Heart left ventricle (tissue), 16 donors: ENCODE data around the gene TRAF2. TPM values are rescaled to one million over a fixed set of nuclear protein-coding genes. Genes with fewer than 3 reads are reported as not detected.
A peak's percentile ranks its signal among the peaks of the same experiment; 100 is the strongest.

Experiments
- ATAC-seq, 4 donors: fragments of 200-7000 bp; cut with Tn5 transposase; one replicate each; pipeline ENCODE4 v1.9.1; 2020 to 2022; ENCODE audit warnings: moderate library complexity in 4 of 4, mild to moderate bottlenecking in 3 of 4, moderate number of reproducible peaks in 1 of 4
- DNase-seq, 5 donors: peaks; one replicate each; pipeline ENCODE4 v3.0.0-alpha.2; 2020
- H3K27ac ChIP-seq, 12 donors: fragments of 200-600 bp; sonication (generic) in 4 of 12; one replicate each; pipeline versions ENCODE4 v1.5.0 to v1.8.0; 2016 to 2022; ENCODE audit warnings: mild to moderate bottlenecking in 2 of 12
- H3K27me3 ChIP-seq, 9 donors: fragments of 200-600 bp; sonication (generic) in 2 of 9; one replicate each; pipeline versions ENCODE4 v1.5.1 to v1.8.0; 2016 to 2022; ENCODE audit warnings: mild to moderate bottlenecking in 3 of 9
- H3K36me3 ChIP-seq, 9 donors: fragments of 200-600 bp; sonication (generic) in 2 of 9; one replicate each; pipeline versions ENCODE4 v1.5.0 to v1.8.0; 2018 to 2022; ENCODE audit warnings: mild to moderate bottlenecking in 2 of 9
- H3K4me1 ChIP-seq, 12 donors: fragments of 200-600 bp; sonication (generic) in 4 of 12; one replicate each; pipeline versions ENCODE4 v1.5.0 to v1.8.0; 2016 to 2022; ENCODE audit warnings: mild to moderate bottlenecking in 3 of 12
- H3K4me3 ChIP-seq, 12 donors: fragments of 200-600 bp; sonication (generic) in 4 of 12; one replicate each; pipeline versions ENCODE4 v1.5.0 to v1.8.0; 2017 to 2022; ENCODE audit warnings: mild to moderate bottlenecking in 9 of 12, moderate library complexity in 4 of 12
- H3K9me3 ChIP-seq, 12 donors: fragments of 200-600 bp; sonication (generic) in 4 of 12; one replicate each; pipeline versions ENCODE4 v1.5.0 to v1.8.0; 2016 to 2022; ENCODE audit warnings: mild to moderate bottlenecking in 1 of 12
- CTCF ChIP-seq, 12 donors: fragments of 200-600 bp; sonication (generic) in 4 of 12; IDR thresholded peaks; one replicate each; pipeline versions ENCODE4 v1.5.0 to v1.8.0; 2018 to 2022; ENCODE audit warnings: antibody characterized with exemption in 12 of 12, mild to moderate bottlenecking in 5 of 12
- POLR2A ChIP-seq, 2 donors: fragments of 450-650 bp; IDR thresholded peaks; one replicate each; pipeline ENCODE4 v1.6.1; 2017; ENCODE audit warnings: antibody characterized with exemption in 2 of 2, mild to moderate bottlenecking in 2 of 2, moderate library complexity in 2 of 2
- WGBS, 4 donors: extraction: QIAGEN DNeasy Blood & Tissue Kit in 2 of 4; methylation state at CpG; one replicate each; pipeline versions ENCODE4 v1.1.5 to v1.1.7; 2013 to 2018; 5-methylcytosine and 5-hydroxymethylcytosine counted together
- intact Hi-C, 10 donors: fragments of 100-400 bp; cut with DNase I; formaldehyde crosslinking; loops; one replicate each; pipeline versions ENCODE4 v1.11.1 to v1.14.2; 2022
- polyA plus RNA-seq, 2 donors: library from polyadenylated mRNA; stranded (reverse); fragments of 200-250 nt; gene quantifications; one replicate each; pipeline ENCODE4 v1.2.3, GENCODE V29; 2013
- total RNA-seq, 9 donors: library from RNA; depleted of rRNA in 2 of 9; stranded (reverse); fragments of >200 nt in 2 of 9; fragmentation: NEBNext Ultra II Directional in 3 of 9; extraction: Animal tissue kit (Norgen Biotek cat#: 25700) in 3 of 9; gene quantifications; one replicate each; pipeline versions ENCODE4 v1.1.0 to v1.2.4, GENCODE V29; 2016 to 2023
- donor health status: ischemic (EF 13 %, LVEDD 7.1; RV severe dilation, severe dysfunction).
- donor health status: healthy with polysubstance abuse.
- donor health status: DM: no; HTN: yes; CAD: no.
- donor health status: DM: no; HTN: no; CAD: no.
- donor health status: ischemic (EF 25% LVEDD 6.9; RV normal size, moderate dysfunction).
- donor health status: ischemic (EF 25% LVEDD 5.7; RV mildly dilated, moderate dysfunction).
- donor health status: healthy.
- donor health status: DM: yes; HTN: yes; CAD: no.
- donor health status: ischemic (EF 35%, LVEDD 5.7; RV mildly dilated, moderate dysfunction).
- donor health status: nonischemic (EF 11% LVEDD 7.7; RV severe dilation, severe dysfunction).
- donor health status: DM: yes; HTN: yes; CAD: no.
- donor health status: PGD.
- donor health status: ischemic (EF 29% LVEDD 5.4; RV normal size, mild dysfunction).
- donor health status: nonischemic (EF 23%, LVEDD 6.1; RV moderate dilation, normal function).

TRAF2 gene
- total and polyA plus RNA-seq, 11 donors: 6.3 to 28.3 (median 9.4) TPM

DNA sequence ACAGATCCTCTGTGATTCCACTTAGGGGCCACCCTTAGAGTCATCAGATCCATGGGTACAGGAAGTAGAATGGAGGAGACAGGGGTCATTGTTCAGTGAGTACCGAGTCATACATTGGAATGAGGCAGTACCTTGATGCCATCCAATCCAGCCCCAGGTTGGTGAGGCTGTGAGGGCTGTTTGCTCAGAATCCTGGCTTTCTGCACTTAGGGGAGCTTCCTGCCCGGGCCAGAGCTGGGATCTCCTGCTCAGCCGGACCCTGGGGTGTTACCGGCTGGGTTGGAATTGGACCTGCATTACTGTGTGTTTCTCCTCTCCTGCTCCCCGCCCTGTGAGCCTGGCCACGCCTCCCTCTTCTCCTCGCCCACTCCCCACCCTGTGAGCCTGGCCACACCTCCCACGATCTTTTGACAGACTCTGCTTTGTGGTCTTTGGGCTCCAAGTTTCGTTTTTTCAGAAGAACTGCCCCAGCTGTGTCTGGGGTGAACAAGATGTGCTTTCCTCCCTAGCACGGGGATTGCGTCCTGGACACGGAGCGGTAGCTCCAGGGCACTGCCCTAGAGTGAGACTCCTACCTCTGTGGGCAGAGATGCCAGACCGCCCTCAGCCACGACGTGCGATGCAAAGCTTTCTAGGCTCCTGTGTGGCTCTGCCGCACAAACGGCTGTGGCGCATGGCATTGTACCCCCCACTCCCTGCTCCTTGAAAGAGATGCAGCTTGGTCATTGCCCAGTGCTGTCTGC lies 15.4 kb downstream of the TRAF2 start:
- Histone ChIP-seq H3K36me3 (peaks cover 0 to 42% (median 29%) of the 10 kb centered on the region in 9 donors), H3K27ac (peak overlapping the region; percentile 30 to 94 (median 80)), H3K4me3 (peak overlapping the region in 5 of 12 donors; percentile 1 to 23 (median 11)), H3K4me1 (peaks cover 0 to 37% (median 32%) of the 10 kb centered on the region in 12 donors), H3K27me3 (no peaks in the 10 kb centered on the region), H3K9me3 (no peaks in the 10 kb centered on the region)
- TF ChIP-seq CTCF (IDR thresholded peaks at IDR 0.05): no peak
- TF ChIP-seq POLR2A (IDR thresholded peaks at IDR 0.05): no peak
- 33 to 45% (median 41%) methylated on average over 18 to 20 of the region's 20 CpGs for WGBS, 4 donors
- intact Hi-C loops: loop anchor here in 4 of 10 donors (2.0 to 5.0 kb wide), 4 partner anchors 23 to 41 kb away; partner anchors contain the start of genes FBXW5 (in 2 of the 4) and EDF1 (in 1 of the 4)
- ATAC-seq (peak; percentile 23 to 42 (median 38)), DNase-seq (peak in 2 of 5 donors; percentile 41 to 46)

GRCh38 chr9:136902259-136902821 lies 16.0 kb downstream of the TRAF2 start:
- H3K4me3 ChIP-seq: peak overlapping the region in 5 of 12 donors; percentile 1 to 23 (median 11)
- 22 to 37% (median 26%) methylated on average over 8 to 15 of the region's 15 CpGs for WGBS, 4 donors

GRCh38 chr9:136903041-136903554 lies 16.8 kb downstream of the TRAF2 start:
- ATAC-seq (peak; percentile 43 to 79 (median 60)), DNase-seq (peak in 4 of 5 donors; percentile 70 to 75 (median 73))
- Histone ChIP-seq H3K27me3 (no peaks in the 10 kb centered on the region), H3K36me3 (peaks cover 0 to 56% (median 36%) of the 10 kb centered on the region in 9 donors), H3K9me3 (no peaks in the 10 kb centered on the region), H3K27ac (peak overlapping the region; percentile 50 to 94 (median 80)), H3K4me3 (peak overlapping the region in 1 of 12 donors; percentile 10), H3K4me1 (peaks cover 0 to 37% (median 32%) of the 10 kb centered on the region in 12 donors)
- TF ChIP-seq POLR2A (IDR thresholded peaks at IDR 0.05): no peak
- TF ChIP-seq CTCF (IDR thresholded peaks at IDR 0.05): no peak
- WGBS, 4 donors: 37 to 49% (median 42%) methylated on average over 12 of the region's 12 CpGs
- intact Hi-C loops: loop anchor here in 4 of 10 donors (2.0 to 5.0 kb wide), 4 partner anchors 22 to 39 kb away; partner anchors contain the start of genes FBXW5 (in 2 of the 4) and EDF1 (in 1 of the 4)

More at GRCh38 chr9:136902259-136902821, 16.0 kb downstream of the TRAF2 start:
- H3K36me3 ChIP-seq: peaks cover 0 to 49% (median 29%) of the 10 kb centered on the region in 9 donors
- TF ChIP-seq CTCF (IDR thresholded peaks at IDR 0.05) (no peak), POLR2A (IDR thresholded peaks at IDR 0.05) (peak in 1 of 2 donors; percentile 25)
- peak overlapping the region; percentile 30 to 94 (median 80) for H3K27ac ChIP-seq
- intact Hi-C loops: loop anchor here in 4 of 10 donors (2.0 to 5.0 kb wide), 4 partner anchors 22 to 40 kb away; partner anchors contain the start of genes FBXW5 (in 2 of the 4) and EDF1 (in 1 of the 4)
- DNase-seq (peak in 4 of 5 donors; percentile 78 to 85 (median 82)), ATAC-seq (peak; percentile 84 to 94 (median 91))
- H3K27me3 ChIP-seq: no peaks in the 10 kb centered on the region
- no peaks in the 10 kb centered on the region for H3K9me3 ChIP-seq
- H3K4me1 ChIP-seq: peaks cover 0 to 37% (median 32%) of the 10 kb centered on the region in 12 donors
